Loucy (cell line): ENCODE measurements around the gene SPEM1.
"Not testable (repeated sequence)": the region's sequence is repeated elsewhere in the genome, so short reads cannot be mapped to it uniquely, and the experiment has no call there.

Experiments
- H2AFZ ChIP-seq: fragments of 200-600 bp; sonication (generic); 2 replicates; pipeline ENCODE4 v1.6.0; 2016; ENCODE audit warnings: antibody characterized with exemption, mild to moderate bottlenecking, low read length, moderate library complexity
- H3F3A ChIP-seq: fragments of 200-600 bp; 2 replicates; pipeline ENCODE4 v1.6.0; 2016; ENCODE audit warnings: antibody characterized with exemption, low read depth, mild to moderate bottlenecking
- H3K27me3 ChIP-seq: fragments of 200-600 bp; sonication (generic); 2 replicates; pipeline ENCODE4 v1.6.1; 2014; ENCODE audit warnings: low read length, mild to moderate bottlenecking; ENCODE audit not compliant: insufficient read depth, poor library complexity, severe bottlenecking
- H3K36me3 ChIP-seq: fragments of 200-600 bp; sonication (generic); 2 replicates; pipeline ENCODE4 v1.6.1; 2016; ENCODE audit warnings: low read length; ENCODE audit not compliant: insufficient read depth
- H3K4me1 ChIP-seq: fragments of 200-600 bp; sonication (generic); 2 replicates; pipeline ENCODE4 v1.5.1; 2014; ENCODE audit warnings: low read length, mild to moderate bottlenecking; ENCODE audit not compliant: insufficient read depth, poor library complexity, severe bottlenecking
- H3K4me2 ChIP-seq: fragments of 200-600 bp; sonication (generic); 2 replicates; pipeline ENCODE4 v1.6.0; 2014; ENCODE audit warnings: antibody characterized with exemption, low read length, low read depth, mild to moderate bottlenecking; ENCODE audit not compliant: poor library complexity, severe bottlenecking
- H3K4me3 ChIP-seq: fragments of 200-600 bp; sonication (generic); 2 replicates; pipeline ENCODE4 v1.5.1; 2014; ENCODE audit warnings: low read length, mild to moderate bottlenecking, mixed read lengths; ENCODE audit not compliant: poor library complexity, severe bottlenecking
- H3K79me2 ChIP-seq: fragments of 200-600 bp; sonication (generic); 2 replicates; pipeline ENCODE4 v1.6.1; 2014; ENCODE audit warnings: low read length; ENCODE audit not compliant: insufficient read depth
- H3K9ac ChIP-seq: fragments of 200-600 bp; sonication (generic); 2 replicates; pipeline ENCODE4 v1.6.0; 2014; ENCODE audit warnings: mild to moderate bottlenecking, low read depth, low read length, moderate library complexity; ENCODE audit not compliant: poor library complexity, severe bottlenecking
- H3K9me2 ChIP-seq: fragments of 200-600 bp; sonication (generic); replicated peaks from 2 replicates; pipeline ENCODE4 v1.6.1; 2016; ENCODE audit warnings: low read depth, low read length, mixed read lengths
- H3K9me3 ChIP-seq: fragments of 200-600 bp; sonication (generic); 2 replicates; pipeline ENCODE4 v1.6.1; 2014; ENCODE audit warnings: mild to moderate bottlenecking, antibody characterized with exemption, low read length, low read depth; ENCODE audit not compliant: insufficient read depth
- H4K20me1 ChIP-seq: fragments of 200-600 bp; sonication (generic); 2 replicates; pipeline ENCODE4 v1.6.0; 2014; ENCODE audit warnings: antibody characterized with exemption, low read length, mild to moderate bottlenecking; ENCODE audit not compliant: insufficient read depth, poor library complexity, severe bottlenecking
- EZH2phosphoT487 ChIP-seq: fragments of 200-600 bp; IDR thresholded peaks from 2 replicates; pipeline ENCODE4 v1.6.1; 2018; ENCODE audit warnings: antibody characterized with exemption, mild to moderate bottlenecking, moderate library complexity, borderline replicate concordance
- TF ChIP-seq, protein P1 (sequence below): fragments of 200-600 bp; sonication (generic); conservative IDR thresholded peaks from 2 replicates; pipeline ENCODE4 v1.5.1; 2014; ENCODE audit warnings: mild to moderate bottlenecking, antibody characterized with exemption, low read length

SPEM1 gene

DNA sequence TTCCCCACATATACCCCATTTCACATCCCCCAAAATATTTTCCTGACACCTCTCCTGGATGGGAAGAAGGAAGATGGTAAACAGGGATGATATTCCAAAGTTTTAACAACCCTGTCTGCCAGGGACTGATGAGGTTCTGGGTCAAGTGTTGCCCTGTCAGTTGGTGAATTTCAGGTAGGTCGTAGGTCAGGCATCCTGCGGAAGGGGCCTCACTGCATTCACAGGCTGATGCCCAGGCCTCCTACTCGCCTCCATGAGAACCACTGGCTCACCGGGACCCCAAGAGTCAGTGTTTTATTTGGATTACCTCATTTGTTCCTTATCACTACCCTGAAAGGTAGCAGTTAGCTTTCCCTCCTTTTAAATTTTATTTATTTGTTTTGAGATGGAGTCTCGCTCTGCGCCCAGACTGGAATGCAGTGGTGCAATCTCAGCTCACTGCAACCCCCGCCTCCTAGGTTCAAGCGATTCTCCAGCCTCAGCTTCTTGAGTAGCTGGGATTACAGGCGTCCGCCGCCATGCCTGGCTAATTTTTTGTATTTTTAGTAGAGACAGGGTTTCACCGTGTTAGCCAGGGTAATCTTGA, 48.8 kb downstream of the SPEM1 start:
- no peaks in the 10 kb centered on the region for H3F3A ChIP-seq
- peaks cover under 1% of the 10 kb centered on the region; the same call in 1 of the 2 replicates for H3K36me3 ChIP-seq
- no peak overlapping the region for H2AFZ ChIP-seq

DNA sequence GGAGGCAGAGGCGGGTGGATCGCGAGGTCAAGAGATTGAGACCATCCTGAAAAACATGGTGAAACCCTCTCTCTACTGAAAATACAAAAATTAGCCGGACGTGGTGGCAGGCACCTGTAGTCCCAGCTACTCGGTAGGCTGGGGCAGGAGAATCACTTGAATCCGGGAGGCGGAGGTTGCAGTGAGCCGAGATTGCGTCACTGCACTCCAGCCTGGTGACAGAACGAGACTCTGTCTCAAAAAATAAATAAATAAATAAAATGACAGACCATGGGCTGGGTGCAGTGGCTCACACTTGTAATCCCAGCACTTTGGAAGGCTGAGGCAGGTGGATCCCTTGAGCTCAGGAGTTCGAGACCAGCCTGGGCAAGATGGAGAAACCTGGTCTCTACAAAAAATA, 49.7 kb downstream of the SPEM1 start:
- H3K79me2 ChIP-seq, result peaks cover 37% of the 10 kb centered on the region
- not testable (repeated sequence) for H3K9me3 ChIP-seq, H3K9me2 ChIP-seq, H4K20me1 ChIP-seq, H3F3A ChIP-seq, H3K9ac ChIP-seq, H3K27me3 ChIP-seq, H3K36me3 ChIP-seq, H3K4me3 ChIP-seq, H3K4me2 ChIP-seq, H2AFZ ChIP-seq
- peaks cover 16% of the 10 kb centered on the region for H3K4me1 ChIP-seq

More for the DNA sequence above, 48.8 kb downstream of the SPEM1 start:
- no peaks in the 10 kb centered on the region for H3K27me3 ChIP-seq
- TF ChIP-seq EZH2phosphoT487, result no peak
- TF ChIP-seq, protein P1, sequence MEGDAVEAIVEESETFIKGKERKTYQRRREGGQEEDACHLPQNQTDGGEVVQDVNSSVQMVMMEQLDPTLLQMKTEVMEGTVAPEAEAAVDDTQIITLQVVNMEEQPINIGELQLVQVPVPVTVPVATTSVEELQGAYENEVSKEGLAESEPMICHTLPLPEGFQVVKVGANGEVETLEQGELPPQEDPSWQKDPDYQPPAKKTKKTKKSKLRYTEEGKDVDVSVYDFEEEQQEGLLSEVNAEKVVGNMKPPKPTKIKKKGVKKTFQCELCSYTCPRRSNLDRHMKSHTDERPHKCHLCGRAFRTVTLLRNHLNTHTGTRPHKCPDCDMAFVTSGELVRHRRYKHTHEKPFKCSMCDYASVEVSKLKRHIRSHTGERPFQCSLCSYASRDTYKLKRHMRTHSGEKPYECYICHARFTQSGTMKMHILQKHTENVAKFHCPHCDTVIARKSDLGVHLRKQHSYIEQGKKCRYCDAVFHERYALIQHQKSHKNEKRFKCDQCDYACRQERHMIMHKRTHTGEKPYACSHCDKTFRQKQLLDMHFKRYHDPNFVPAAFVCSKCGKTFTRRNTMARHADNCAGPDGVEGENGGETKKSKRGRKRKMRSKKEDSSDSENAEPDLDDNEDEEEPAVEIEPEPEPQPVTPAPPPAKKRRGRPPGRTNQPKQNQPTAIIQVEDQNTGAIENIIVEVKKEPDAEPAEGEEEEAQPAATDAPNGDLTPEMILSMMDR, result no peak
- no peak overlapping the region for H3K4me2 ChIP-seq
- H3K4me1 ChIP-seq, result peaks cover 16% of the 10 kb centered on the region
- H3K9ac ChIP-seq, result no peak overlapping the region
- H3K9me2 ChIP-seq, result no peaks in the 10 kb centered on the region
- no peaks in the 10 kb centered on the region for H3K9me3 ChIP-seq
- peaks cover 3% of the 10 kb centered on the region for H4K20me1 ChIP-seq
- H3K4me3 ChIP-seq, result no peak overlapping the region
- peaks cover 28% of the 10 kb centered on the region for H3K79me2 ChIP-seq

- H3K79me2 ChIP-seq, result peaks cover 43% of the 10 kb centered on the region
- H2AFZ ChIP-seq, H3K36me3 ChIP-seq, H3K9me3 ChIP-seq, H3K9me2 ChIP-seq, H3K27me3 ChIP-seq, H3K4me2 ChIP-seq, H3F3A ChIP-seq, H3K9ac ChIP-seq, H3K4me3 ChIP-seq, H4K20me1 ChIP-seq: not testable (repeated sequence)
- H3K4me1 ChIP-seq, result peaks cover 16% of the 10 kb centered on the region
These were observed 50.4 kb downstream of the SPEM1 start for GRCh38 chr17:7470457-7470973.
